Upper lobe of left lung (tissue), 6 donors: ENCODE results near the gene MYH4. TPM values are rescaled to one million over a fixed set of nuclear protein-coding genes. Genes with fewer than 3 reads are reported as not detected.

ENCODE experiments used
- ATAC-seq, 2 donors: fragments of 200-7000 bp; cut with Tn5 transposase; one replicate each; pipeline ENCODE4 v1.9.1; 2022; ENCODE audit warnings: mild to moderate bottlenecking in 2 of 2, moderate library complexity in 2 of 2; ENCODE audit not compliant: low FRiP score in 2 of 2
- DNase-seq, 2 donors: peaks; one replicate each; pipeline ENCODE4 v3.0.0-alpha.2; 2019 to 2020
- H3K27ac ChIP-seq, 4 donors: fragments of 200-600 bp; sonication (generic); one replicate each; pipeline ENCODE4 v1.5.1; 2016 to 2019
- H3K27me3 ChIP-seq, 4 donors: fragments of 200-600 bp; sonication (generic); one replicate each; pipeline ENCODE4 v1.5.1; 2017 to 2019
- H3K36me3 ChIP-seq, 4 donors: fragments of 200-600 bp; sonication (generic); one replicate each; pipeline ENCODE4 v1.5.1; 2016 to 2019
- H3K4me1 ChIP-seq, 4 donors: fragments of 200-600 bp; sonication (generic); one replicate each; pipeline ENCODE4 v1.5.1; 2018 to 2019
- H3K4me3 ChIP-seq, 4 donors: fragments of 200-600 bp; sonication (generic); one replicate each; pipeline ENCODE4 v1.5.1; 2017 to 2019; ENCODE audit warnings: mild to moderate bottlenecking in 2 of 4, moderate library complexity in 1 of 4
- H3K9me3 ChIP-seq, 4 donors: fragments of 200-600 bp; sonication (generic); one replicate each; pipeline ENCODE4 v1.5.1; 2018 to 2019
- CTCF ChIP-seq, 6 experiments: fragments of 450-650 bp in 4 of 6; fragments of 200-600 bp in 2 of 6; sonication (generic) in 2 of 6; IDR thresholded peaks; one replicate each; pipeline ENCODE4 v1.5.1; 2016 to 2019; ENCODE audit warnings: antibody characterized with exemption in 6 of 6
- EP300 ChIP-seq, 4 donors: sonication (generic); formaldehyde crosslinking; IDR thresholded peaks; one replicate each; pipeline ENCODE4 v1.5.1; 2017; ENCODE audit warnings: antibody characterized with exemption in 4 of 4, control low read depth in 2 of 4
- POLR2A ChIP-seq, 4 donors: fragments of 450-650 bp; IDR thresholded peaks; one replicate each; pipeline ENCODE4 v1.5.1; 2016 to 2017; ENCODE audit warnings: antibody characterized with exemption in 4 of 4, mild to moderate bottlenecking in 2 of 4
- POLR2AphosphoS5 ChIP-seq, 2 donors: sonication (generic); formaldehyde crosslinking; IDR thresholded peaks; one replicate each; pipeline ENCODE4 v1.5.1; 2017; ENCODE audit warnings: antibody characterized with exemption in 2 of 2
- WGBS, 2 donors: methylation state at CpG; one replicate each; pipeline ENCODE4 v1.1.5; 2017 to 2018; 5-methylcytosine and 5-hydroxymethylcytosine counted together
- total RNA-seq, 6 donors: library from RNA; depleted of rRNA in 4 of 6; stranded (reverse); fragments of >200 nt in 4 of 6; gene quantifications; one replicate each; pipeline versions ENCODE4 v1.1.0 to v1.2.1, GENCODE V29; 2016 to 2021
- donor health status: DM: no; HTN: no; CAD: no; lungs with moderate emphysema.
- donor health status: DM: no; HTN: yes; CAD: no; lungs with severe emphysema.

The MYH4 gene
- total RNA-seq, 6 donors from 2014 or later: not detected

- DNase-seq (no peak), ATAC-seq (no peak)
- Histone ChIP-seq H3K4me3 (no peak overlapping the region), H3K27ac (no peak overlapping the region), H3K36me3 (no peaks in the 10 kb centered on the region), H3K9me3 (no peaks in the 10 kb centered on the region), H3K27me3 (no peaks in the 10 kb centered on the region), H3K4me1 (no peaks in the 10 kb centered on the region)
- TF ChIP-seq POLR2AphosphoS5 (IDR thresholded peaks at IDR 0.05) (no peak), EP300 (IDR thresholded peaks at IDR 0.05) (no peak), CTCF (IDR thresholded peaks at IDR 0.05) (no peak), POLR2A (IDR thresholded peaks at IDR 0.05) (no peak)
- 20 to 25% methylated on average over 1 of the region's 1 CpG for WGBS, 2 donors
These were observed 11.4 kb downstream of the MYH4 start for GRCh38 chr17:10457952-10458351.

GRCh38 chr17:10447026-10447931, 22.1 kb downstream of the MYH4 start:
- ATAC-seq (no peak), DNase-seq (no peak)
- 56 to 59% methylated on average over 7 of the region's 7 CpGs for WGBS, 2 donors

GRCh38 chr17:10439816-10440215, 29.5 kb downstream of the MYH4 start:
- TF ChIP-seq POLR2A (IDR thresholded peaks at IDR 0.05): no peak
- TF ChIP-seq CTCF (IDR thresholded peaks at IDR 0.05): no peak
- TF ChIP-seq EP300 (IDR thresholded peaks at IDR 0.05): no peak
- TF ChIP-seq POLR2AphosphoS5 (IDR thresholded peaks at IDR 0.05): no peak
- H3K4me3 ChIP-seq: no peak overlapping the region
- DNase-seq: no peak
- H3K36me3 ChIP-seq: no peaks in the 10 kb centered on the region
- 63 to 83% methylated on average over 1 of the region's 1 CpG for WGBS, 2 donors
- H3K9me3 ChIP-seq: no peaks in the 10 kb centered on the region
- H3K4me1 ChIP-seq: no peaks in the 10 kb centered on the region
- no peak for ATAC-seq
- no peak overlapping the region for H3K27ac ChIP-seq
- H3K27me3 ChIP-seq: no peaks in the 10 kb centered on the region

More at GRCh38 chr17:10447026-10447931, 22.1 kb downstream of the MYH4 start:
- H3K27ac ChIP-seq: no peak overlapping the region
- no peaks in the 10 kb centered on the region for H3K36me3 ChIP-seq
- no peak for TF ChIP-seq EP300 (IDR thresholded peaks at IDR 0.05)
- no peak for TF ChIP-seq CTCF (IDR thresholded peaks at IDR 0.05)
- TF ChIP-seq POLR2A (IDR thresholded peaks at IDR 0.05): no peak
- TF ChIP-seq POLR2AphosphoS5 (IDR thresholded peaks at IDR 0.05): no peak
- H3K4me3 ChIP-seq: no peak overlapping the region
- H3K9me3 ChIP-seq: no peaks in the 10 kb centered on the region
- H3K27me3 ChIP-seq: no peaks in the 10 kb centered on the region
- H3K4me1 ChIP-seq: no peaks in the 10 kb centered on the region

GRCh38 chr17:10435096-10435495, 34.3 kb downstream of the MYH4 start:
- ATAC-seq (no peak), DNase-seq (no peak)
- TF ChIP-seq POLR2A (IDR thresholded peaks at IDR 0.05) (no peak), EP300 (IDR thresholded peaks at IDR 0.05) (no peak), CTCF (IDR thresholded peaks at IDR 0.05) (no peak), POLR2AphosphoS5 (IDR thresholded peaks at IDR 0.05) (no peak)
- Histone ChIP-seq H3K27ac (no peak overlapping the region), H3K4me3 (no peak overlapping the region), H3K27me3 (no peaks in the 10 kb centered on the region), H3K4me1 (no peaks in the 10 kb centered on the region), H3K9me3 (no peaks in the 10 kb centered on the region), H3K36me3 (no peaks in the 10 kb centered on the region)
- WGBS, 2 donors: 69 to 82% methylated on average over 3 of the region's 3 CpGs
